Renal pelvis (tissue), 4 donors: ENCODE data around the gene ROBO2. TPM values are rescaled to one million over a fixed set of nuclear protein-coding genes. Genes with fewer than 3 reads are reported as not detected.

Source experiments
- DNase-seq: peaks from one replicate; pipeline ENCODE4 v3.0.0-alpha.2; 2013
- polyA plus RNA-seq, 3 donors: library from polyadenylated mRNA; unstranded; fragments of 120-200 nt; gene quantifications; one replicate each; pipeline ENCODE4 v1.2.1, GENCODE V29; 2013; ENCODE audit not compliant: insufficient read length in 3 of 3

ROBO2 gene
- polyA plus RNA-seq, 3 donors = 82.8 to 101 (median 88.0) TPM

- no peak for DNase-seq
These were observed 620.8 kb downstream of the ROBO2 start for GRCh38 chr3:77660718-77661117.

GRCh38 chr3:77667901-77668300 is 628.0 kb downstream of the ROBO2 start:
- no peak for DNase-seq

- DNase-seq = no peak
These were observed 628.5 kb downstream of the ROBO2 start for GRCh38 chr3:77668376-77668775.

- DNase-seq = no peak
These were observed 632.1 kb downstream of the ROBO2 start for GRCh38 chr3:77672016-77672415.

GRCh38 chr3:77682162-77682561 is 642.3 kb downstream of the ROBO2 start:
- DNase-seq = no peak

GRCh38 chr3:77684115-77684514 is 644.2 kb downstream of the ROBO2 start:
- no peak for DNase-seq

- DNase-seq = no peak
These were observed 645.8 kb downstream of the ROBO2 start for GRCh38 chr3:77685713-77686112.

GRCh38 chr3:77686560-77686959 is 646.7 kb downstream of the ROBO2 start:
- DNase-seq = no peak

- DNase-seq = no peak
These were observed 647.6 kb downstream of the ROBO2 start for GRCh38 chr3:77687545-77687944.

GRCh38 chr3:77690284-77690845 is 650.5 kb downstream of the ROBO2 start:
- no peak for DNase-seq

GRCh38 chr3:77693147-77693546 is 653.2 kb downstream of the ROBO2 start:
- no peak for DNase-seq

GRCh38 chr3:77699125-77699691 is 659.3 kb downstream of the ROBO2 start:
- no peak for DNase-seq
